Stimulated activated naive CD4-positive, alpha-beta T cell treated with Interleukin-2 at 50 U/mL for 16 hours (primary cell): Measurements from ENCODE around the gene ADGRL1.
"Not testable (repeated sequence)": the region's sequence is repeated elsewhere in the genome, so short reads cannot be mapped to it uniquely, and the experiment has no call there.

Experiments used
- DNase-seq: peaks from one replicate; lab custom pipeline; 2025; lab: John Stamatoyannopoulos, UW

The ADGRL1 gene

DNA sequence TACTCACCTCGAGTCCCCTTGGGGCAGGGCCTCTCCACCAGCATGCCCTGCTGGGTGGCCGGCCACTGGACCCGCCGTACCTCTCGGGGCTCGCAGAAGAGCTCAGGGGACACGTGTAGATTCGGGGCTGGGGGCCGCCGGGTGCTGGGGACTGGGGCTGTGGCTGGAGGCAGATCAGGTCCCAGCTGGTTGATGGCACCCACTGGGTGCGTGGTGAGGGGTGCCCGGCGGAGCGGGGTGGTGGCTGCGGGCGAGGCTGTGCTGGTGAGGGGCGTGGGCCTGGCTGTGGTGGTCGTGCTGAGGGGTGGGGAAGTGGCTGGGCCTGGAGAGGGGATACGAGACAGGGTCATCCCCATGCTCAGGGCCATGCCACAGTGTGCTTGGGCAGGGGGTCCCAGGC lies 44.7 kb downstream of the ADGRL1 start:
- DNase-seq = no peak

DNA sequence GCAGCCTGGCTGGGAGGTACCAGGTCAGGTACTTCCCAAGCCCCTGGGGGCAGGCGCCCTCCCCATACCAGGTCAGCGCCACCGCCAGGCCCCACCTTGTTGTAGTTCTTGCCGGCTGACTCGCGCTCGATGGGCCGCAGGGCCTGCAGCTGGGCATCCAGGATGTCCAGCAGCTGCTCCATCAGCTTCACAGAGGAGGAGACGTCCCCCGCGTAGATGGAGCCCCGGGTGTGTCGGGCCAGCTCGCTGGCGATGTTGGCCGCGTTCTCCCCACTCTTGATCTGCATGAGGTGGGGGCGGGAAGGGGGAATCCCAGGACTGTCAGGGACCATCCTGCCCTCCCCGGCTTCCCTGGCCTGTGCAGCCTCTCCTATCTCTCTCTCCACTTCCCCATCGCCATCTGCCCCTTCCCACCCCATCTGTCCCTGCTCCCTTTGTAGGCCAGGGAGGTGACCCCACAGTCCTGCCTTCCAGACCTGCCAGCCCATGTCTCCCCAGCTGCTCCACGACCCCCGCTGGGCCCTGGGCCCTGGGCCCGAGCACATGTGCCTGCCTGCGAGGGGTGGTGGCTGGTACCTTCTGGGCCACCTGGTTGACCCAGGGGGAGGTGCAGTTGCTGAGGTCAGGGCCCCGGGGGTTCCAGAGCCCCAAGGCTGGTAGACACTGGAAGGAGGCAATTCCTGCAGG lies 45.8 kb downstream of the ADGRL1 start:
- DNase-seq = no peak

DNA sequence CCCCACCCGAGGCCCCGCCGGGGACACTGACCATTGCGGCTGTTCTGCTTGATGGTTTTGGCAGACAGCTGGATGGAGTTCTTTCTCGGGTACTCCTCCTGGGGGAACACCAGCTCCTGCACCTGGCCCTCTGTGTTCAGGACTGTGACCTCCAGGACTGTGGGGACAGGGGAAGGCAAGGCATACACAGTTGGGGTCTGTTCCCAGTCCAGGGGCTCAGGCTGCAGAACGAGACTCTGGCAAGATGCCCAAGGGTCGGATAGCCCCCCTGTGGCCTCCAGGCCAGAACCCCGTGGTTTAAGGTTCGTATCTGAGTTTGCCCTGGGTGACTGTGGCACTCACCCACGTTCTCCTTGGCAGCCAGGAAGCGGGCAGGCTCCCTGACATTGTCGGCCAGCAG lies 46.9 kb downstream of the ADGRL1 start:
- DNase-seq = no peak

GRCh38 chr19:14158276-14159023 lies 47.5 kb downstream of the ADGRL1 start:
- no peak for DNase-seq

GRCh38 chr19:14156971-14157717 lies 48.8 kb downstream of the ADGRL1 start:
- DNase-seq = no peak

DNA sequence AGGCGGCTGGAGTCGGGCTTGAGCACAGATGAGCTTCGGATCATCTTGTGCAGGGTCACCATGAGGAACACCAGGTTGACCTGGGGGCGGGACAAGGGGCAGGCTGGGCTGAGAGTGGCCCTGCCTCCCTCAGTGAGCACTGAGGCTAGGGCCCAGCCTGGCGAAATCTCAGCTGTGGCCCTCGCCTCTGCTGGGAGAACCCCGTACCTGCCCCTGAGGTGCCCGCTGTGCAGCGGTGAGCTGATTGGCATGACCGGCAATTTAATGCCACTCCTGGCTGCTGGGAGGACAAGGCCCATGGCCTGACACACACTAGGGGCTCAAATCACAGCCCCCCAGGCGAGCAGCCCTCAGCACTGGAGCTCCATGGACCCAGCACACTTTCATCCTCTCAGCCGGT lies 49.8 kb downstream of the ADGRL1 start:
- no peak for DNase-seq

- no peak for DNase-seq
Observed at GRCh38 chr19:14155371-14155770, 50.6 kb downstream of the ADGRL1 start.

GRCh38 chr19:14152713-14153112 lies 53.3 kb downstream of the ADGRL1 start:
- DNase-seq = no peak

- no peak for DNase-seq
Observed at GRCh38 chr19:14150770-14151661, 55.0 kb downstream of the ADGRL1 start.

DNA sequence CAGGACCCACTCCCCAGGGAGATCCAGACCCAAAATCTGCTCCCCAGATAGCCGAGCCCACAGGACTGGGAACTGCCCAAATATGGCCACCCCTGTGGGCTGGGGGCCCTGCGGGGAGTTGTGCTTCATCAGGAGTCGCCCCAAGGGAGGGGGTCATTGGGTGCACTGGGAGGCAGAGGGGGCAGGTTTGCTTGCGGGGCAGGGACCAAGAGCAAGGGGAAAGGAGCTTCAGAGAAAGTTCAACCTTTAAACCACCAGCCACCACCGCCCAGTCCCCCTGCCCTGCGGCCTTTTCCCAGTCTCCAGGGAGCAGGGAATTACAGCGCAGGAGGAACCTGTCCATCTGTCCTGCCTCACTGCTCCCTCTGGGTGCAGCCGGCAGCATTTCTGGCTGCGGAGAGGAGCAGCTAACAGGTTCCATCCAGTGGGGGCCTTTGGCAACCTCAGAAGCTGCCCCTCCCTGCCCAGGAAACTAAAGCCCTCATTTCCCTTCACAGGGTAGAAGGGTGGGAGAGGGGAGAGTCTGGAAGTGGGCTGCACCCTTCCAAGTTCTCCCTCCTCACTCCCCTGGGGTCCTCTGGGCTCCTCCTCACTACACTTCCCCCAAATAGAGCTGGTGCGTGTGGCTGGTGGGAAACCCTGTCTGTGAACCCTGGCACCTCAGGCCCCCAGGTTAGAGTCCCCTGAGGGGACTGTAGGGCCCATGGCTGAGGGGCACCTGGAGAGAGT lies 55.8 kb downstream of the ADGRL1 start:
- no peak for DNase-seq

- DNase-seq = peak; percentile 32
Observed at GRCh38 chr19:14149509-14149994, 56.4 kb downstream of the ADGRL1 start.

DNA sequence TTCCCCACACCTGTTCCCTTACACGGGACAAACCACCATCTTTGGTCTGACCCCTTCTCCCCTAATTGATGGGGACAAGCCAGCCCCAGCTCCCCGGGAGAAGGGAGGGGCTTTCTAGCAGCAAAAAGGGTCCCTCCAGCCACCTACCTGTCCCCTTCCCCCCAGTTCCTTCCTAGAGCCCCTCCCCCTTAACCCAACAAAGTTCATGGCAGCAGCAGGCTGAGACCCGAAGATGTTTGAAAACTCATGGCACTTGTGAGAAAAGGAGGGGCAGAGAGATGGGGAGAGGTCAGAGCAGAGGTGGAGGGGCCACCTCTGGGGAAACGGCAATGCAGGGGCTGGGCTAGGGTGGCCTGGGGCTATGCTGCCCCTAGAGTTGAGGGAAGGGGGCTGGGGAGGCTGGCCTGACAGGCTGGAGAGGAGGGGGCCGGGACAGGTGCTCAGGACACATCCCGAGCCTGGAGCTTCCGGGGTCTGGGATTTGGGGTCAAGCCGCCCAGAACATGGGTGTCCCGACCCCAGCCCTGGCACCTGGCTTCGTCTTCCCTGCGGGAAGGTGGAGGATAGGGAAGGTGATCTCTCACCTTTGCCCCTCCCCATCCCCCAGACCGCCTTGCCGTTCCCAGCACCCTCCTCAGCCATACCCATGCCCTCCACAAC lies 57.1 kb downstream of the ADGRL1 start:
- DNase-seq = no peak

DNA sequence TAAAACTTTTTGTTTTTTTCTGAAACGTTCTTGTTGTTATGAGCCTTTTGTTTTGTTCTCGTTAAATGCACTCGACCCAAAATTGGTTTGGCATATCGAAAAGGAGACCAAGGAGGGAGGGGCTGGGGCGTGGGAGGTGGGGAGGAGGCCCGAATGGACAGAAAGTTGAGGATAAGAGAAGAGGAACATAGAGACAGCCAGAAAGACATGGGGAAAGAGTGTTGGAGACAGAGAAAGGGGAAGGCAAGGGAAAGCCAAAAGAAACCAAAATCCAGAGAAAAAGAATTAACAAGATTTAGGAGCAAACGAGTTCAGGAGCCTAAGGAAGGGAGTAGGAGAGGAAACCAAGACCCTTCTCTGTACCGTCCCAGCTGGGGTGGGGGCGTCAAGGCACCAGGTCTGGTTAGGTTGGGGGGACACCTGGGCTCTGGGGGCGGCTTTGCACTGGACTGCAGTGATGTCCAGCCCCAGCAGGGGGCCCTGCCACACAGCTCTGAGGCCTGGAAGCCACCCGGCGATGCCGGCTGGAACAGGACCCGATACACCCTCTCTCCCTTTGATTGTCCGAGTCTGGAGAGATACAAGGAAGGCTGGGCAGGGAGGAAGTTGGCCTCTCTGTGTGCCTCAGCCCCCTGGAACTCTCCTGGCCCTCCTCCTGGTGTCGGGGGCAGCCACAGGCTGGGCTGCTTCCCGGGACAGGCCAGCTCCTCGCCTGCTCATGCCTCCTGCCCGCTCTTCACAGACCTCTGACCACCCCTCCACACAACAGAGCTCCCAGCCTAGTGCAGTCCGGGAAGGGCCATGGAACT lies 58.0 kb downstream of the ADGRL1 start:
- peak; percentile 39 for DNase-seq

- no peak for DNase-seq
Observed at GRCh38 chr19:14146789-14147216, 59.2 kb downstream of the ADGRL1 start.

DNA sequence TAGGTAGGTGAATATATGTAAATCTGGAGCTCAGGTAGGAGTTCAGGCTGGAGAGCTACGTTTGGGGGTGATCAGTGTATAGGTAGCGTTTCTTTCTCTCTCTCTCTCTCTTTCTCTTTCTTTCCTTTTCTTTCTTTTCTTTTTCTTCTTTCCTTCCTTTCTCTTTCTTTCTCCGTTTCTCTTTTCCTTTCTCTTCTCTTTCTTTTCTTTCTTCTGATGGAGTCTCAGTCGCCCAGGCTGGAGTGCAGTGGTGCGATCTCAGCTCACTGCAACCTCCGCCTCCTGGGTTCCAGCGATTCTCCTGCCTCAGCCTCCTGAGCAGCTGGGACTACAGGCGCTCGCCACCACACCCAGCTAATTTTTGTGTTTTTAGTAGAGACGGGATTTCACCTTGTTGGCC lies 59.8 kb downstream of the ADGRL1 start:
- DNase-seq = not testable (repeated sequence)

DNA sequence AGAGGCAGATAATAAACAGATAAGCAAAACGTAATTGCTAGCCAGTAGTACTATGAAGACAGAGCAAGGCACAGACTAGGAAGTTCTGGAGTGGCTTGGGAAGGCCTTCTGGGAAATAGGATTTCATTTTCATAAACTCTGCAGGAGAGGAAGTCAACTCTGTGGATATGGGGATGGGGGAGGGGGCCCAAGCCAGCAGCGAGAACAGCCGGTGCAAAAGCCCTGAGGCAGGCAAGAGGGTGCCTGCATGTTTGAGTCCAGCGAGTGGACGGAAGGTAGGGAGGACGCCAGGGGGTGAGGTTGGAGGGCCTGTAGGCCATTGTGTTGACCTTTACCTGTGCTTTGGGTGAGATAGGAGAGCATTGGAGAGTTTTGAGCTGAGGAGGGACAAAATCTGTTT lies 60.6 kb downstream of the ADGRL1 start:
- DNase-seq = no peak

DNA sequence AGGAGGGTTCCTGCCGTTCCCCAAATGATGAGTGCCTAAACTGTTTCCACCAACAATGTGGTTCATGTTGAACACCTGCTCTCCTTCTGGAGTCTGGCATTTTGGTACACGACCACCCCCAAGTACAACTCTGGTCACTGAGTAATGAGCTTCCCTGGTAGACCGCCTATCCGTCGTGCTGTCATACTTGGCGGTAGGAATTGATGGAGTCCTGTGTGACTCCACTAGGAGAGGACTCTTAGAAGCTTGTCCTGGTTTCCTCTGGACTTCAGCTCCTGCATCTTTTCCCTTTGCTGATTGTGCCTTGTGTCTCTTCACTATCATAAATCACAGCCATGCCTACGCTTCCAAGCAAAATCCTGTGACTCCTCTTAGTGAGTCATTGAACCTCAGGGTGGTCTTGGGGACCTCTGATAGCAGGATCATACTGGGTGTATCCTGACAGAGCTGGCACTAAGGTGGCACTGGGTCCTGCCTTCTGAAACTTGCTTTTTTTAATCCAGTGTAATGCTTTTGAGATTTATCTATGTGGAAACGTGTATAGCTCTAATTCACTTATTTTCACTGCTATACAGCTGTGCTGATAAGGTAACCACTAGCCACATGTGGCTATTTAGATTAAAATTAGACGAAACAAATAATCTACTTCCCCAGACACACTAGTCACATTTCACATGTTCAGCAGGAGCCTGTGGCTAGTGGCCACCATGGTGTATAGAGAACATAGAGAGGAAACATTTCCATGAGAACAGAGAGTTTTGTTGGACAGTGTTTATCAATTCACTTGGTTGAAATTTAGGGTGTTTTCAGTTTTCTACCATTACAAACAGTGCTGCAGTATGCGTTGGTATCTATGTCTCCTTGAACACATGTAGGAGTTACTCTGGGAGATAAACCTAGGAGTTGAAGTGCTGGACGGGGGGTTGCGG lies 63.4 kb downstream of the ADGRL1 start:
- DNase-seq = no peak

- DNase-seq = no peak
Observed at GRCh38 chr19:14141041-14141440, 64.9 kb downstream of the ADGRL1 start.

DNA sequence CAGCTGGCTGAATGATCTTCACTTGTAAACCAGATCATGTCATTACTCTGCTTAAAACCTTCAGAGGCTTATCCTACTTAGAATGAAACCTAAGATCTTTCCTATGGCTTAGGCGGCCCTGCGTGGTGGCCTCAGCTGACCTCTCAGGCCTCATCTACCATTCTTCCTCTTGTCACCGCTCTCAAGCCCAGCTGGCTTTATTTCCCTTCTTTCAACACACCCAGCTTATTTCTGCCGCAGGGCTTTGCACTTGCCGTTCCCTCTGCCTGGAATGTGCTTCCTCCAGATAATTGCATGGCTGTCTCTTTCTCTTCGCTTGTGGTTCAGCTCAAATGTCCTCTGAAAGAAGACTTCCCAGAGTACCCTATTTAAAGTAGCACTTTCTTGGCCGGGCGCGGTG lies 66.0 kb downstream of the ADGRL1 start:
- no peak for DNase-seq
